SK-N-SH treated with all-trans-retinoic acid at 6 μM for 48 hours (cell line): ENCODE results near the gene IFNGR1.

ENCODE experiments used
- ATAC-seq: fragments of 200-7000 bp; cut with Tn5 transposase; 3 replicates; pipeline ENCODE4 v1.9.1; 2020; ENCODE audit warnings: mild to moderate bottlenecking, moderate library complexity
- ARNTL ChIP-seq: fragments of 450-650 bp; formaldehyde crosslinking; IDR thresholded peaks from 2 replicates; pipeline ENCODE4 v1.5.0; 2020; ENCODE audit warnings: low read depth, mild to moderate bottlenecking, moderate library complexity, borderline replicate concordance
- BACH2 ChIP-seq: fragments of 250-450 bp; sonication (Bioruptor Pico); IDR thresholded peaks from 2 replicates; pipeline ENCODE4 v1.9.0; 2021; ENCODE audit warnings: mild to moderate bottlenecking, borderline replicate concordance
- CSDC2 ChIP-seq: fragments of 250-450 bp; sonication (Bioruptor Pico); IDR thresholded peaks from 2 replicates; pipeline ENCODE4 v1.5.0; 2020; ENCODE audit warnings: mild to moderate bottlenecking, moderate library complexity
- ESRRG ChIP-seq: fragments of 250-450 bp; sonication (Bioruptor Pico); IDR thresholded peaks from 2 replicates; pipeline ENCODE4 v1.6.1; 2021; ENCODE audit warnings: mild to moderate bottlenecking
- GLIS3 ChIP-seq: fragments of 250-450 bp; sonication (Bioruptor Pico); IDR thresholded peaks from 2 replicates; pipeline ENCODE4 v1.5.0; 2020; ENCODE audit warnings: mild to moderate bottlenecking, moderate library complexity
- PATZ1 ChIP-seq: fragments of 250-450 bp; sonication (Bioruptor Pico); IDR thresholded peaks from 2 replicates; pipeline ENCODE4 v1.8.0; 2020; ENCODE audit warnings: mild to moderate bottlenecking, moderate library complexity, borderline replicate concordance
- PPARA ChIP-seq: fragments of 250-450 bp; sonication (Bioruptor Pico); IDR thresholded peaks from 2 replicates; pipeline ENCODE4 v1.5.0; 2020; ENCODE audit warnings: mild to moderate bottlenecking, borderline replicate concordance
- SNAI2 ChIP-seq: fragments of 250-450 bp; sonication (Bioruptor Pico); IDR thresholded peaks from 2 replicates; pipeline ENCODE4 v1.5.0; 2020; ENCODE audit warnings: mild to moderate bottlenecking, moderate library complexity
- TOX ChIP-seq: fragments of 250-450 bp; sonication (Bioruptor Pico); IDR thresholded peaks from 2 replicates; pipeline ENCODE4 v1.8.0; 2021; ENCODE audit warnings: mild to moderate bottlenecking, moderate library complexity, borderline replicate concordance
- ZC3H10 ChIP-seq: fragments of 250-450 bp; sonication (Bioruptor Pico); IDR thresholded peaks from 2 replicates; pipeline ENCODE4 v1.5.1; 2021; ENCODE audit warnings: mild to moderate bottlenecking, moderate library complexity
- ZFP3 ChIP-seq: fragments of 250-450 bp; sonication (Bioruptor Pico); IDR thresholded peaks from 2 replicates; pipeline ENCODE4 v1.5.0; 2020; ENCODE audit warnings: mild to moderate bottlenecking, moderate library complexity
- ZNF565 ChIP-seq: fragments of 450-650 bp; formaldehyde crosslinking; conservative IDR thresholded peaks from 2 replicates; pipeline ENCODE4 v1.5.0; 2020; ENCODE audit warnings: low read depth, mild to moderate bottlenecking, moderate library complexity
- ZNF70 ChIP-seq: fragments of 450-650 bp; formaldehyde crosslinking; IDR thresholded peaks from 2 replicates; pipeline ENCODE4 v1.5.0; 2020; ENCODE audit warnings: mild to moderate bottlenecking, moderate library complexity
- ZNF8 ChIP-seq: fragments of 450-650 bp; formaldehyde crosslinking; IDR thresholded peaks from 2 replicates; pipeline ENCODE4 v1.5.0; 2020; ENCODE audit warnings: mild to moderate bottlenecking, moderate library complexity
- TF ChIP-seq, protein P1 (sequence below): fragments of 250-450 bp; sonication (Bioruptor Pico); IDR thresholded peaks from 2 replicates; pipeline ENCODE4 v1.8.0; 2021; ENCODE audit warnings: low read depth, mild to moderate bottlenecking, moderate library complexity, borderline replicate concordance
- TF ChIP-seq, protein P2 (sequence below): fragments of 250-450 bp; sonication (Bioruptor Pico); IDR thresholded peaks from 2 replicates; pipeline ENCODE4 v1.5.0; 2020; ENCODE audit warnings: mild to moderate bottlenecking, moderate library complexity
- TF ChIP-seq, protein P3 (sequence below): fragments of 250-450 bp; sonication (Bioruptor Pico); IDR thresholded peaks from 2 replicates; pipeline ENCODE4 v1.5.1; 2021; ENCODE audit warnings: mild to moderate bottlenecking, moderate library complexity

Gene IFNGR1

DNA sequence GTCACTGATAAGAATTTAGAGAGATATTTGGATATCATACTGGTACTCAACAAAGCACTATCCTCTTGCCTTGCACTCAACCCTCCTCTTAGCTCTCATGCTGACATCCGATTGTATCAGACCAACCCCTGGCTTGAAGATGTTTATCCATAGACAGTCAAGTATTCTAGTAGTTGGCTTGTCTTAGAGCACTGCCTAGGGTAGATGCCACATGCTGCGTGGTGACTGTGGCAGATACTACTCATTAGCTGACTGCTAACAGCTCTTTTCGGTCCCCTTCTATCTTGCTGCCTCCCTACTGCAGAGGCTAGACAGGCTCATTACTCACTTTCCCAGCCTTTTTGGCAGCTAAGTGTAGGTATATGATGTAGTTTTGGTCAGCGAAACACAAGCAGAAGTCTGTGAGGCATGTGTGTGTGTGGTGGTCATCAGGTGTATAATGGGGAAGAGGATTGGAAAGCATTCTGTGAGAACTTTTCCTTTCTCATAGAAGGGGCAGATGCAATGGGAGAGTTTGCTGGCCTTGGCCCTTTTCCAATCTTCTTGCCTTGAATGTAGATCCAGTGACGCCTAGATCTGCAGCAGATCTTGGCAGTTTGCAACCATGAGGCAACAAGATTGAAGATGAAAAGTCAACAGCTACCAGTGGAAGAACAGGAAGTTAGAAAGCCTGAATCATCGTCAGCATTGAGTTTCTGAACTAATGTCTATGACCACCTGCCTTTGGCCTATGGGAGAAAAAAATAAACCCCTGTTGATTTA lies 4.4 kb upstream of the IFNGR1 start:
- no peak for TF ChIP-seq GLIS3 (CRISPR knock-in tag)
- no peak for TF ChIP-seq ZNF565
- TF ChIP-seq, protein P1, sequence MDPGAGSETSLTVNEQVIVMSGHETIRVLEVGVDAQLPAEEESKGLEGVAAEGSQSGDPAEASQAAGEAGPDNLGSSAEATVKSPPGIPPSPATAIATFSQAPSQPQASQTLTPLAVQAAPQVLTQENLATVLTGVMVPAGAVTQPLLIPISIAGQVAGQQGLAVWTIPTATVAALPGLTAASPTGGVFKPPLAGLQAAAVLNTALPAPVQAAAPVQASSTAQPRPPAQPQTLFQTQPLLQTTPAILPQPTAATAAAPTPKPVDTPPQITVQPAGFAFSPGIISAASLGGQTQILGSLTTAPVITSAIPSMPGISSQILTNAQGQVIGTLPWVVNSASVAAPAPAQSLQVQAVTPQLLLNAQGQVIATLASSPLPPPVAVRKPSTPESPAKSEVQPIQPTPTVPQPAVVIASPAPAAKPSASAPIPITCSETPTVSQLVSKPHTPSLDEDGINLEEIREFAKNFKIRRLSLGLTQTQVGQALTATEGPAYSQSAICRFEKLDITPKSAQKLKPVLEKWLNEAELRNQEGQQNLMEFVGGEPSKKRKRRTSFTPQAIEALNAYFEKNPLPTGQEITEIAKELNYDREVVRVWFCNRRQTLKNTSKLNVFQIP = no peak
- no peak for TF ChIP-seq PATZ1
- TF ChIP-seq BACH2 (CRISPR knock-in tag) = no peak
- no peak for TF ChIP-seq PPARA
- no peak for TF ChIP-seq TOX (CRISPR knock-in tag)
- TF ChIP-seq, protein P2, sequence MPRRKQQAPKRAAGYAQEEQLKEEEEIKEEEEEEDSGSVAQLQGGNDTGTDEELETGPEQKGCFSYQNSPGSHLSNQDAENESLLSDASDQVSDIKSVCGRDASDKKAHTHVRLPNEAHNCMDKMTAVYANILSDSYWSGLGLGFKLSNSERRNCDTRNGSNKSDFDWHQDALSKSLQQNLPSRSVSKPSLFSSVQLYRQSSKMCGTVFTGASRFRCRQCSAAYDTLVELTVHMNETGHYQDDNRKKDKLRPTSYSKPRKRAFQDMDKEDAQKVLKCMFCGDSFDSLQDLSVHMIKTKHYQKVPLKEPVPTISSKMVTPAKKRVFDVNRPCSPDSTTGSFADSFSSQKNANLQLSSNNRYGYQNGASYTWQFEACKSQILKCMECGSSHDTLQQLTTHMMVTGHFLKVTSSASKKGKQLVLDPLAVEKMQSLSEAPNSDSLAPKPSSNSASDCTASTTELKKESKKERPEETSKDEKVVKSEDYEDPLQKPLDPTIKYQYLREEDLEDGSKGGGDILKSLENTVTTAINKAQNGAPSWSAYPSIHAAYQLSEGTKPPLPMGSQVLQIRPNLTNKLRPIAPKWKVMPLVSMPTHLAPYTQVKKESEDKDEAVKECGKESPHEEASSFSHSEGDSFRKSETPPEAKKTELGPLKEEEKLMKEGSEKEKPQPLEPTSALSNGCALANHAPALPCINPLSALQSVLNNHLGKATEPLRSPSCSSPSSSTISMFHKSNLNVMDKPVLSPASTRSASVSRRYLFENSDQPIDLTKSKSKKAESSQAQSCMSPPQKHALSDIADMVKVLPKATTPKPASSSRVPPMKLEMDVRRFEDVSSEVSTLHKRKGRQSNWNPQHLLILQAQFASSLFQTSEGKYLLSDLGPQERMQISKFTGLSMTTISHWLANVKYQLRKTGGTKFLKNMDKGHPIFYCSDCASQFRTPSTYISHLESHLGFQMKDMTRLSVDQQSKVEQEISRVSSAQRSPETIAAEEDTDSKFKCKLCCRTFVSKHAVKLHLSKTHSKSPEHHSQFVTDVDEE = no peak
- no peak for TF ChIP-seq CSDC2 (CRISPR knock-in tag)
- no peak for TF ChIP-seq ZNF70
- no peak for TF ChIP-seq ZNF8 (CRISPR knock-in tag)
- TF ChIP-seq SNAI2 (CRISPR knock-in tag) = no peak
- TF ChIP-seq ZFP3 (CRISPR knock-in tag) = no peak
- TF ChIP-seq ESRRG = no peak
- no peak for ATAC-seq

DNA sequence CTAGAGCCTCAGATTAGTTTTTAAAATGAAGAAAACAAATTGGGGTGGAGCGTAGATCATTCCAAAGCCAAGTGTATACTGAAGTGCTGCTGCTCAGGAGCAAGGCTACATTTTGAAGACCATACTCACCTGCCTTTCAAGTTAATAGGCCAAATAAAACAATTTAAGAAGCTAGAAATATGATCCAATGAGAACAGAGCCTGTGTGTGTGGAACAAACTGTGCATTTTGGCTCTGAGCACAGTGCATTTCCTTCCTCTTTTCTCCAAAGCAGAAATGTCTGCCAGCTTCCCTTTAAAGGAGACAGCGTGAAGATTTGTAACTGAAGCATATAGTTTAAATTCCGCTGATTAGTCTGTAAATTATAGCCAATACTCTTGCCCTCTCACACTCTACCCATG lies 3.2 kb upstream of the IFNGR1 start:
- TF ChIP-seq BACH2 (CRISPR knock-in tag) = no peak
- no peak for TF ChIP-seq PATZ1
- TF ChIP-seq SNAI2 (CRISPR knock-in tag) = no peak
- TF ChIP-seq, protein P3, sequence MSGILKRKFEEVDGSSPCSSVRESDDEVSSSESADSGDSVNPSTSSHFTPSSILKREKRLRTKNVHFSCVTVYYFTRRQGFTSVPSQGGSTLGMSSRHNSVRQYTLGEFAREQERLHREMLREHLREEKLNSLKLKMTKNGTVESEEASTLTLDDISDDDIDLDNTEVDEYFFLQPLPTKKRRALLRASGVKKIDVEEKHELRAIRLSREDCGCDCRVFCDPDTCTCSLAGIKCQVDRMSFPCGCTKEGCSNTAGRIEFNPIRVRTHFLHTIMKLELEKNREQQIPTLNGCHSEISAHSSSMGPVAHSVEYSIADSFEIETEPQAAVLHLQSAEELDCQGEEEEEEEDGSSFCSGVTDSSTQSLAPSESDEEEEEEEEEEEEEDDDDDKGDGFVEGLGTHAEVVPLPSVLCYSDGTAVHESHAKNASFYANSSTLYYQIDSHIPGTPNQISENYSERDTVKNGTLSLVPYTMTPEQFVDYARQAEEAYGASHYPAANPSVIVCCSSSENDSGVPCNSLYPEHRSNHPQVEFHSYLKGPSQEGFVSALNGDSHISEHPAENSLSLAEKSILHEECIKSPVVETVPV (CRISPR knock-in tag) = no peak
- no peak for TF ChIP-seq GLIS3 (CRISPR knock-in tag)
- no peak for TF ChIP-seq ZC3H10 (CRISPR knock-in tag)
- TF ChIP-seq, protein P1 = no peak
- no peak for ATAC-seq

DNA sequence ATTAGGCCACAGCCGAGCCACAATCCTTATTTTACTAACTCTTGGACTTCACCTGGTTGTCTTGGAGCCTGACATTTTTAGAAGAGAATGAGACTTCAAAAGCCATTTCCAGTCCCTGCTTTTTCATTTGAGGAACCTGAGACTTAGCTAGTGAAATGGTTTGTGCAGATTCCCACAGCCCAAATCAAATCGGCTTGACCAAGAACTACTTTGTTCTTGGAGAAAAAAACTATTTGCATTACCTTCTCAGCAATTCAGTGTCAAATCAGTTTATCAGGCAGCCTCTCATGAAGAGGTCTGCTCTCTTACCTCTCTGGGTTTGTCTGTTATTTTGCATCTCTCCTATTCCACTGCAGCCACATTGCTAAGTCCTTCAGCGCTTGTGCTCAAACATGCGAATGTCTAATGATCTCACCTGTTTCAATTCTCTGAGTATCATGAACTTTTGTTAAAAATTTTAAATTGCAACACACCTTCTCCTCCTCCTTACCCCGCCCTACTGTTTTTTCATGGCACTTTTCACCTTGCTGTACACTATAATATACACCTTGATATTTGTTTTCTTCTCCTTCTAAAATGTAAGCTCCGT lies 573 bp upstream of the IFNGR1 start:
- peak; percentile 19 for ATAC-seq
- TF ChIP-seq, protein P3 (CRISPR knock-in tag) = no peak
- TF ChIP-seq CSDC2 (CRISPR knock-in tag) (no peak), ARNTL (CRISPR knock-in tag) (no peak), ZNF8 (CRISPR knock-in tag) (no peak), GLIS3 (CRISPR knock-in tag) (no peak), TOX (CRISPR knock-in tag) (no peak), PPARA (no peak)
- TF ChIP-seq, protein P2 = no peak
